Thyroid gland (tissue), 4 donors: ENCODE results near the gene INSL3.

Experiments used
- POLR2A ChIP-seq, 2 donors: fragments of 450-650 bp; IDR thresholded peaks; one replicate each; pipeline ENCODE4 v1.6.1; 2017; ENCODE audit warnings: antibody characterized with exemption in 2 of 2, mild to moderate bottlenecking in 2 of 2, moderate library complexity in 1 of 2
- TF ChIP-seq, protein P1 (sequence below), 6 experiments: fragments of 200-600 bp in 3 of 6; fragments of 450-650 bp in 3 of 6; sonication (generic) in 3 of 6; IDR thresholded peaks; one replicate each; pipeline ENCODE4 v1.5.1; 2016 to 2019; ENCODE audit warnings: antibody characterized with exemption in 6 of 6, mild to moderate bottlenecking in 2 of 6, inconsistent platforms in 1 of 6, moderate library complexity in 1 of 6

DNA sequence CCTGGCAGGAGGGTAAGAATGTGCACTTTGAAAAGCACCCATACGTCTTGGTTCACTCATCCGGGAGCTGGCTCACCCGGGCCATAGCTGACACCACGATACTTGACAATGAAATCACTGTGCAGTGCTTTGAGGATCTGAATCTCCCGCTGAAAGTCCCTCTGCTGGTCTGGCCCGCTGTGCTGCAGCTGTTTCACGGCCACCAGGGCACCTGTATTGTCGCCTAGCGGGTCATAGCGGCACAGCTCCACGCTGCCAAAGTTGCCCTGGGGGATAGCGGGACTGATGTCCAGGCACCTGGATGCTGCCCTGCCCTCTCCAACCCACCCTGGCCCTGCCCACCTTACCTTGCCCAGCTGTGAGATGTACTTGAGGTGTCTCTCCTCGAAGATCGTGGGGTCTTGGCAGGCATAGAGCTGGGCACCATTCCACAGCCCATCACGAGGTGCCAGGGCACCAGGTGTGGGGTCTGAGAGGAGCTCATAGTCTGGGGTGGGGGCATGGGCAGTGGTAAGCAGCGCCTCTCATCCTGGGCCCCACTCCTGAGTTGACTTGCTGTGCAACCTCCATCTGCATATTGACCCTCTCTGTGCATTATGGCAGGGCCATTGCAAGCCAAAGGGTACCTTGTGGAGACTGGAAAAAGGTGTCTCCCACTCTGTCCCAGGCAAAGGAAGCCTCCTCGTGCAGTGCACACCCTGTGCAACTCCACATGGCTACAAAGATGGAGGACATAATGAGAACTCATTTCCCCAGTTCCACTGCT, 11.3 kb upstream of the INSL3 start:
- TF ChIP-seq, protein P1, sequence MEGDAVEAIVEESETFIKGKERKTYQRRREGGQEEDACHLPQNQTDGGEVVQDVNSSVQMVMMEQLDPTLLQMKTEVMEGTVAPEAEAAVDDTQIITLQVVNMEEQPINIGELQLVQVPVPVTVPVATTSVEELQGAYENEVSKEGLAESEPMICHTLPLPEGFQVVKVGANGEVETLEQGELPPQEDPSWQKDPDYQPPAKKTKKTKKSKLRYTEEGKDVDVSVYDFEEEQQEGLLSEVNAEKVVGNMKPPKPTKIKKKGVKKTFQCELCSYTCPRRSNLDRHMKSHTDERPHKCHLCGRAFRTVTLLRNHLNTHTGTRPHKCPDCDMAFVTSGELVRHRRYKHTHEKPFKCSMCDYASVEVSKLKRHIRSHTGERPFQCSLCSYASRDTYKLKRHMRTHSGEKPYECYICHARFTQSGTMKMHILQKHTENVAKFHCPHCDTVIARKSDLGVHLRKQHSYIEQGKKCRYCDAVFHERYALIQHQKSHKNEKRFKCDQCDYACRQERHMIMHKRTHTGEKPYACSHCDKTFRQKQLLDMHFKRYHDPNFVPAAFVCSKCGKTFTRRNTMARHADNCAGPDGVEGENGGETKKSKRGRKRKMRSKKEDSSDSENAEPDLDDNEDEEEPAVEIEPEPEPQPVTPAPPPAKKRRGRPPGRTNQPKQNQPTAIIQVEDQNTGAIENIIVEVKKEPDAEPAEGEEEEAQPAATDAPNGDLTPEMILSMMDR (IDR thresholded peaks at IDR 0.05): no peak
- TF ChIP-seq POLR2A (IDR thresholded peaks at IDR 0.05): no peak
